HL-60 (cell line): ENCODE data around the gene NOVA2.
"Not testable (repeated sequence)": the region's sequence is repeated elsewhere in the genome, so short reads cannot be mapped to it uniquely, and the experiment has no call there.

Source experiments
- DNase-seq, 2 experiments: peaks; one replicate each; pipeline ENCODE4 v3.0.0-alpha.2; 2010 to 2020; ENCODE audit warnings: low read depth in 1 of 2, low spot score in 1 of 2
- H3K27ac ChIP-seq: fragments of 250-450 bp; sonication (Bioruptor Pico); replicated peaks from 2 replicates; pipeline ENCODE4 v1.5.1; 2020; ENCODE audit warnings: mild to moderate bottlenecking, moderate library complexity
- H3K27me3 ChIP-seq: fragments of 250-450 bp; sonication (Bioruptor Pico); 2 replicates; pipeline ENCODE4 v1.5.1; 2021; ENCODE audit warnings: mild to moderate bottlenecking, moderate library complexity; ENCODE audit not compliant: insufficient read depth, poor library complexity, severe bottlenecking
- H3K4me3 ChIP-seq: replicated peaks from 2 replicates; pipeline ENCODE4 v1.5.1; 2011; ENCODE audit warnings: mild to moderate bottlenecking, control low read depth, low read length; ENCODE audit not compliant: insufficient read depth
- GABPA ChIP-seq: IDR thresholded peaks from 2 replicates; pipeline ENCODE4 v1.6.1; 2012; ENCODE audit warnings: low read depth
- POLR2AphosphoS5 ChIP-seq: IDR thresholded peaks from 2 replicates; pipeline ENCODE4 v1.6.1; 2012; ENCODE audit warnings: low read depth
- SPI1 ChIP-seq: IDR thresholded peaks from 2 replicates; pipeline ENCODE4 v1.6.1; 2012; ENCODE audit warnings: low read depth, mild to moderate bottlenecking, borderline replicate concordance
- TF ChIP-seq, protein P1 (sequence below): IDR thresholded peaks from one replicate; pipeline ENCODE4 v1.5.1; 2011; ENCODE audit warnings: low read length, control low read depth, inconsistent platforms; ENCODE audit not compliant: insufficient read depth
- TF ChIP-seq, protein P2 (sequence below): IDR thresholded peaks from 2 replicates; pipeline ENCODE4 v1.6.1; 2012; ENCODE audit warnings: low read depth; ENCODE audit not compliant: insufficient replicate concordance

The NOVA2 gene

DNA sequence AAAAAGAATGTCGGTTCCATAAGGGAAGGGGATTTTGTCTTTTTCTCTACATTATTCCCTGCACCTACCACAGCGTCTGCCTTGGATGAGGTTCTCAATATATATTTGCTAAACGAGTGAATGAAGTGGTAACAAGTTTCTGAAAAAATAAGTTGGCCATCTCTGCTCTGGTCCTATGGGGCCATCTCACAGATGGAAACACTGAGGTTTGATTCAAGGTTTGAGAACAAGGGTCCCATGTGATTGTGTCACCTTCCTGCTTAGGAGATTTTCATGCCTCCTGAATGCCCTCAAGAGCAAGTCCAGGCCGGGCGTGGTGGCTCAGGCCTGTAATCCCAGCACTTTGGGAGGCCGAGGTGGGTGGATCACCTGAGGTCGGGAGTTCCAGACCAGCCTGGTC, 74.4 kb downstream of the NOVA2 start:
- no peak overlapping the region for H3K4me3 ChIP-seq
- no peak for DNase-seq
- H3K27ac ChIP-seq = no peak overlapping the region
- H3K27me3 ChIP-seq = no peaks in the 10 kb centered on the region
- TF ChIP-seq SPI1 (no peak), POLR2AphosphoS5 (no peak), GABPA (no peak)
- TF ChIP-seq, protein P1, sequence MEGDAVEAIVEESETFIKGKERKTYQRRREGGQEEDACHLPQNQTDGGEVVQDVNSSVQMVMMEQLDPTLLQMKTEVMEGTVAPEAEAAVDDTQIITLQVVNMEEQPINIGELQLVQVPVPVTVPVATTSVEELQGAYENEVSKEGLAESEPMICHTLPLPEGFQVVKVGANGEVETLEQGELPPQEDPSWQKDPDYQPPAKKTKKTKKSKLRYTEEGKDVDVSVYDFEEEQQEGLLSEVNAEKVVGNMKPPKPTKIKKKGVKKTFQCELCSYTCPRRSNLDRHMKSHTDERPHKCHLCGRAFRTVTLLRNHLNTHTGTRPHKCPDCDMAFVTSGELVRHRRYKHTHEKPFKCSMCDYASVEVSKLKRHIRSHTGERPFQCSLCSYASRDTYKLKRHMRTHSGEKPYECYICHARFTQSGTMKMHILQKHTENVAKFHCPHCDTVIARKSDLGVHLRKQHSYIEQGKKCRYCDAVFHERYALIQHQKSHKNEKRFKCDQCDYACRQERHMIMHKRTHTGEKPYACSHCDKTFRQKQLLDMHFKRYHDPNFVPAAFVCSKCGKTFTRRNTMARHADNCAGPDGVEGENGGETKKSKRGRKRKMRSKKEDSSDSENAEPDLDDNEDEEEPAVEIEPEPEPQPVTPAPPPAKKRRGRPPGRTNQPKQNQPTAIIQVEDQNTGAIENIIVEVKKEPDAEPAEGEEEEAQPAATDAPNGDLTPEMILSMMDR = no peak
- TF ChIP-seq, protein P2, sequence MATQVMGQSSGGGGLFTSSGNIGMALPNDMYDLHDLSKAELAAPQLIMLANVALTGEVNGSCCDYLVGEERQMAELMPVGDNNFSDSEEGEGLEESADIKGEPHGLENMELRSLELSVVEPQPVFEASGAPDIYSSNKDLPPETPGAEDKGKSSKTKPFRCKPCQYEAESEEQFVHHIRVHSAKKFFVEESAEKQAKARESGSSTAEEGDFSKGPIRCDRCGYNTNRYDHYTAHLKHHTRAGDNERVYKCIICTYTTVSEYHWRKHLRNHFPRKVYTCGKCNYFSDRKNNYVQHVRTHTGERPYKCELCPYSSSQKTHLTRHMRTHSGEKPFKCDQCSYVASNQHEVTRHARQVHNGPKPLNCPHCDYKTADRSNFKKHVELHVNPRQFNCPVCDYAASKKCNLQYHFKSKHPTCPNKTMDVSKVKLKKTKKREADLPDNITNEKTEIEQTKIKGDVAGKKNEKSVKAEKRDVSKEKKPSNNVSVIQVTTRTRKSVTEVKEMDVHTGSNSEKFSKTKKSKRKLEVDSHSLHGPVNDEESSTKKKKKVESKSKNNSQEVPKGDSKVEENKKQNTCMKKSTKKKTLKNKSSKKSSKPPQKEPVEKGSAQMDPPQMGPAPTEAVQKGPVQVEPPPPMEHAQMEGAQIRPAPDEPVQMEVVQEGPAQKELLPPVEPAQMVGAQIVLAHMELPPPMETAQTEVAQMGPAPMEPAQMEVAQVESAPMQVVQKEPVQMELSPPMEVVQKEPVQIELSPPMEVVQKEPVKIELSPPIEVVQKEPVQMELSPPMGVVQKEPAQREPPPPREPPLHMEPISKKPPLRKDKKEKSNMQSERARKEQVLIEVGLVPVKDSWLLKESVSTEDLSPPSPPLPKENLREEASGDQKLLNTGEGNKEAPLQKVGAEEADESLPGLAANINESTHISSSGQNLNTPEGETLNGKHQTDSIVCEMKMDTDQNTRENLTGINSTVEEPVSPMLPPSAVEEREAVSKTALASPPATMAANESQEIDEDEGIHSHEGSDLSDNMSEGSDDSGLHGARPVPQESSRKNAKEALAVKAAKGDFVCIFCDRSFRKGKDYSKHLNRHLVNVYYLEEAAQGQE = no peak

DNA sequence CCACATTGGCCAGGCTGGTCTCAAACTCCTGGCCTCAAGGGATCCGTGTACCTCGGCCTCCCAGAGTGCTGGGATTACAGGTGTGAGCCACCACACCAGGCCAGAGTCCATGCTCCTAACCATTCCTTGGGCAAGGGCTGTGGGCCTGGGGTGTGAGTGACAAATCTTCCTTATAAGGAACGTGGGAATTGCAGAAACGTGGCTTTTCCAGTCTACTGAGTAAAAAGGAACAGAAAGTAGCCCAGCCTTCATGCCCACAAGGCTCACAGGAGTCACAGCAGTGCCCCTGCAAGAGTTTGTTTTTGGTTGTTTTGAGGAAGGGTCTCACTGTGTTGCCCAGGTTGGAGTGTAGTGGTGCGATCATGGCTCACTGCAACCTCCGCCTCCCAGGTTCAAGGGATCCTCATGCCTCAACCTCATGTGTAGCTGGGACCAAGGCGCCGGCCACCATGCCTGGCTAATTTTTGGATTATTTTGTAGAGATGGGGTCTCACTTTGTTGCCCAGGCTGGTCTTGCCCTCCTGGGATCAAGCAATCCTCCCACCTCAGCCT, 76.3 kb downstream of the NOVA2 start:
- no peak for TF ChIP-seq SPI1
- no peaks in the 10 kb centered on the region for H3K27me3 ChIP-seq
- no peak for DNase-seq
- H3K4me3 ChIP-seq = no peak overlapping the region
- no peak overlapping the region for H3K27ac ChIP-seq

DNA sequence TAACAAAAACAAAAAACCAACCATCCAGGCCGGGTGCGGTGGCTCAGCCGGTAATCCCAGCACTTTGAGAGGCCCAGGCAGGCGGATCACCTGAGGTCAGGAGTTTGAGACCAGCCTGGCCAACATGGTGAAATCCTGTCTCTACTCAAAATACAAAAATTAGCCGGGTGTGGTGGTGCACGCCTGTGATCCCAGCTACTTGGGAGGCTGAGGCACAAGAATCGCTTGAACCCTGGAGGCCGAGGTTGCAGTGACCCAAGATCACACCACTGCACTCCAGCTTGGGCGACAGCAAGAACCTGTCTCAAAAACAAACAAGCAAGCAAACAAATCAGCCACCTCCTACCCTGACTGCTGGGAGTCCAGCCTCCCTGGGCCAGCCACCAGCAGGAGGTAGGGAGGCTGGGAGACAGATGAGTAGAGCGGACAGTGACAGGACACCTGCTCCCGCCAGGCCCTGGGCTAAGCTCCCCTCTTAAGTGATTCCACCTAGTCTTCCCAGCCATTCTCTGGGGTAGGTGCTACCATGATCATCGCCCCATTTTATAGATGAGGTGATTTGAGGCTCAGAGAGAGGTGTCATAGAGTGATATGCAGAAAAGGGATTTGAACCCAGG, 77.6 kb downstream of the NOVA2 start:
- not testable (repeated sequence) for H3K27me3 ChIP-seq, H3K27ac ChIP-seq, DNase-seq, H3K4me3 ChIP-seq

DNA sequence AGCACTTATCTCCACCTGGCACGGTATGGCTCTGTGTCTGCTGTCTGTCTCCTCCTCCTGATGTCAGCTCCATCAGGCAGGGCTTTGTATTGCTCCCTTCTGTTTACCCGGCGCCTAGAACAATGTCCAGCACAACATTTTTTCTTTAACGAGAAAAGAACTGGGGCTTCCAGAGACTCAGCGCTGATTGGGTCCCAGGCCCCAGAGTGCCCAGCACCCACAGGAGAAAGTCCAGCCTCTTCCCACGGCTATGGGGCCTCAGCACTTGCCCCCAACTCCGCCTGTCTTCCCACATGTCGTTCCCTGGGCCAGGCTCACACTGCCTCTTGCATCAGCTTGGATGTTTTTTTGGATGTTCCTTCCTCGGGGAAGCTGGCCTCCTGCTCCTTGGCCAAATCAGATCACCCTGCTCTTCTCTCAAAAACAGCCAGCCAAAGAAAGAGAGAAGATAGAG, 78.1 kb downstream of the NOVA2 start:
- H3K4me3 ChIP-seq = no peak overlapping the region
- TF ChIP-seq GABPA (no peak), SPI1 (no peak), POLR2AphosphoS5 (no peak)
- TF ChIP-seq, protein P2 = no peak
- TF ChIP-seq, protein P1 = no peak
- no peaks in the 10 kb centered on the region for H3K27me3 ChIP-seq
- no peak overlapping the region for H3K27ac ChIP-seq
- no peak for DNase-seq

DNA sequence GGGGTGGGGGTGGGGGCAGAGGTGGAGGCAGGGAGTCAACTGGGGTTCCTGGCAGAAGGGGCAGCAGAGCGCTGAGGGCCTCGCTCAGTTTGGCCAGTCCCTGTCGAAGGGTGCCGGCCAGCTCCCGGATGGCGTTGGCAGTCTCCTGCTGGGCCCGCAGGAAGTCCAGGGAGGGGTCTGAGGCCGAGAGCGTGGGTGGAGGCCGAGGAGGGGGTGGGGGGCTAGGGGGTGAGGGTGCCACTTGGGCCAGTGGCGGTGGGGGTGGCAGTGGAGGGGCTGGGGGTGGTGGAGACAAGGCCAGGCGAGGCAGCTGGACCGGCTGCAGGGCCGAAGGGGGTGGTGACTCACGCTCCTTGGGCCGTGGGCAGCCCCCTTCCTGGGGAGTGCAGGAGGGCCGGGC, 82.8 kb downstream of the NOVA2 start:
- DNase-seq = no peak
- TF ChIP-seq SPI1 (no peak), POLR2AphosphoS5 (no peak), GABPA (no peak)
- TF ChIP-seq, protein P2 = no peak
- TF ChIP-seq, protein P1 = no peak
- Histone ChIP-seq H3K4me3 (no peak overlapping the region), H3K27me3 (no peaks in the 10 kb centered on the region), H3K27ac (no peak overlapping the region)
